B cell (primary cell): Measurements from ENCODE around the gene SCUBE1. TPM values are rescaled to one million over a fixed set of nuclear protein-coding genes. Genes with fewer than 3 reads are reported as not detected.

Experiments
- ATAC-seq: fragments of 200-7000 bp; cut with Tn5 transposase; one replicate; pipeline ENCODE4 v1.10.0; 2021; ENCODE audit warnings: low read depth, mild to moderate bottlenecking, moderate number of reproducible peaks, moderate library complexity
- CTCF ChIA-PET: fragments of 350-600 bp; sonication (Branson Sonifier 250); formaldehyde crosslinking; loops from one replicate; lab custom pipeline; 2021; ENCODE audit warnings: antibody characterized with exemption, inconsistent platforms; lab: Charles Lee
- POLR2A ChIA-PET: fragments of 350-600 bp; sonication (Branson Sonifier 250); formaldehyde crosslinking; loops from one replicate; lab custom pipeline; 2021; ENCODE audit warnings: antibody characterized with exemption; lab: Charles Lee
- DNase-seq: peaks from one replicate; pipeline ENCODE4 v3.0.0; 2013
- H2AFZ ChIP-seq: 2 replicates; pipeline ENCODE4 v1.6.1; 2012; ENCODE audit warnings: mild to moderate bottlenecking, low read depth, low read length; ENCODE audit not compliant: insufficient read depth, poor library complexity, severe bottlenecking
- H3K27ac ChIP-seq, 2 donors: 1 replicate in 1 of 2; 2 replicates in 1 of 2; pipeline ENCODE4 v1.5.1; 2012 to 2013; ENCODE audit warnings: low read length in 2 of 2, mild to moderate bottlenecking in 2 of 2, moderate library complexity in 1 of 2
- H3K27me3 ChIP-seq, 4 experiments: fragments of 200-600 bp in 1 of 4; sonication (generic) in 1 of 4; replicated peaks in 1 of 4; 1 replicate in 2 of 4; 2 replicates in 2 of 4; pipeline versions ENCODE4 v1.6.1 to v1.7.0; 2013 to 2016; ENCODE audit warnings: low read length in 3 of 4, mild to moderate bottlenecking in 2 of 4, mixed read lengths in 1 of 4, moderate library complexity in 1 of 4; ENCODE audit not compliant: insufficient read depth in 4 of 4, control insufficient read depth in 3 of 4; ENCODE audit errors: control extremely low read depth in 1 of 4
- H3K36me3 ChIP-seq, 2 experiments: replicated peaks in 1 of 2; 1 replicate in 1 of 2; 2 replicates in 1 of 2; pipeline versions ENCODE4 v1.6.1 to v1.7.1; 2013; ENCODE audit warnings: low read length in 1 of 2; ENCODE audit not compliant: insufficient read depth in 2 of 2, control insufficient read depth in 1 of 2; ENCODE audit errors: control extremely low read depth in 1 of 2, extremely low read depth in 1 of 2
- H3K4me1 ChIP-seq, 2 donors: fragments of 200-600 bp in 1 of 2; sonication (generic) in 1 of 2; 1 replicate in 1 of 2; 2 replicates in 1 of 2; pipeline versions ENCODE4 v1.5.1 to v1.6.1; 2013 to 2017; ENCODE audit warnings: low read length in 2 of 2; ENCODE audit not compliant: control insufficient read depth in 2 of 2, insufficient read depth in 2 of 2
- H3K4me2 ChIP-seq: replicated peaks from 2 replicates; pipeline ENCODE3; 2012; ENCODE audit warnings: mild to moderate bottlenecking, low read depth, low read length; ENCODE audit not compliant: poor library complexity, severe bottlenecking
- H3K4me3 ChIP-seq, 5 experiments: fragments of 200-600 bp in 1 of 5; sonication (generic) in 1 of 5; 1 replicate in 3 of 5; 2 replicates in 2 of 5; pipeline versions ENCODE4 v1.5.1 to v1.7.0; 2011 to 2016; ENCODE audit warnings: low read length in 4 of 5, mild to moderate bottlenecking in 4 of 5, low read depth in 2 of 5, control low read depth in 1 of 5, moderate library complexity in 1 of 5; ENCODE audit not compliant: insufficient read depth in 1 of 5; ENCODE audit errors: control extremely low read depth in 1 of 5, extremely low read depth in 1 of 5
- H3K79me2 ChIP-seq: fragments of 200-600 bp; sonication (generic); one replicate; pipeline ENCODE4 v1.6.0; 2016; ENCODE audit warnings: low read length; ENCODE audit not compliant: control insufficient read depth, insufficient read depth
- H3K9ac ChIP-seq: fragments of 200-600 bp; sonication (generic); 2 replicates; pipeline ENCODE4 v1.6.1; 2017; ENCODE audit warnings: mild to moderate bottlenecking, low read length, moderate library complexity
- H3K9me3 ChIP-seq, 3 donors: one replicate each; pipeline versions ENCODE4 v1.6.1 to v1.7.1; 2013; ENCODE audit warnings: low read length in 2 of 3; ENCODE audit not compliant: control insufficient read depth in 2 of 3, insufficient read depth in 1 of 3; ENCODE audit errors: control extremely low read depth in 1 of 3
- H4K20me1 ChIP-seq: 2 replicates; pipeline ENCODE4 v1.6.0; 2012; ENCODE audit warnings: mild to moderate bottlenecking, low read length; ENCODE audit not compliant: insufficient read depth, control insufficient read depth, poor library complexity, severe bottlenecking
- H3K27ac Mint-ChIP-seq: one replicate; pipeline ENCODE4 v1.8.0; 2021; ENCODE audit warnings: mixed read lengths
- H3K27me3 Mint-ChIP-seq: one replicate; pipeline ENCODE4 v1.8.0; 2021; ENCODE audit warnings: mixed read lengths
- H3K4me1 Mint-ChIP-seq: one replicate; pipeline ENCODE4 v1.8.0; 2021; ENCODE audit warnings: mixed read lengths
- H3K4me3 Mint-ChIP-seq: one replicate; pipeline ENCODE4 v1.8.0; 2021; ENCODE audit warnings: mixed read lengths
- H3K9me3 Mint-ChIP-seq: one replicate; pipeline ENCODE4 v1.8.0; 2022; ENCODE audit warnings: mixed read lengths; ENCODE audit not compliant: insufficient read depth
- EZH2 ChIP-seq: IDR thresholded peaks from 2 replicates; pipeline ENCODE4 v1.6.1; 2012; ENCODE audit warnings: borderline replicate concordance, low read depth, mild to moderate bottlenecking, moderate library complexity, low read length; ENCODE audit not compliant: insufficient read depth, poor library complexity, severe bottlenecking
- WGBS: methylation state at CpG from one replicate; pipeline ENCODE4 v1.1.5; 2013; ENCODE audit warnings: missing lambda C conversion rate; ENCODE audit not compliant: insufficient coverage; 5-methylcytosine and 5-hydroxymethylcytosine counted together
- intact Hi-C: fragments of 100-400 bp; cut with micrococcal nuclease; formaldehyde crosslinking; loops from one replicate; pipeline ENCODE4 v1.10.0; 2022
- polyA plus RNA-seq: library from polyadenylated mRNA; depleted of rRNA; stranded (reverse); fragments of >200 nt; gene quantifications from 2 replicates; pipeline ENCODE4 v1.2.3, GENCODE V29; 2012
- total RNA-seq, 2 donors: library from RNA; stranded (reverse); fragments of 120-200 nt in 1 of 2; gene quantifications; 1 replicate in 1 of 2; 2 replicates in 1 of 2; pipeline versions ENCODE4 v1.2.3 to v1.2.4, GENCODE V29; 2013 to 2022
- TF ChIP-seq, protein P1 (sequence below): fragments of 200-600 bp; IDR thresholded peaks from one replicate; pipeline ENCODE4 v1.8.0; 2022; ENCODE audit warnings: antibody characterized with exemption, mild to moderate bottlenecking

Gene SCUBE1
- total and polyA plus RNA-seq, 2 donors (not counting 1 experiment from before 2014, with no cell fraction given): not detected

DNA sequence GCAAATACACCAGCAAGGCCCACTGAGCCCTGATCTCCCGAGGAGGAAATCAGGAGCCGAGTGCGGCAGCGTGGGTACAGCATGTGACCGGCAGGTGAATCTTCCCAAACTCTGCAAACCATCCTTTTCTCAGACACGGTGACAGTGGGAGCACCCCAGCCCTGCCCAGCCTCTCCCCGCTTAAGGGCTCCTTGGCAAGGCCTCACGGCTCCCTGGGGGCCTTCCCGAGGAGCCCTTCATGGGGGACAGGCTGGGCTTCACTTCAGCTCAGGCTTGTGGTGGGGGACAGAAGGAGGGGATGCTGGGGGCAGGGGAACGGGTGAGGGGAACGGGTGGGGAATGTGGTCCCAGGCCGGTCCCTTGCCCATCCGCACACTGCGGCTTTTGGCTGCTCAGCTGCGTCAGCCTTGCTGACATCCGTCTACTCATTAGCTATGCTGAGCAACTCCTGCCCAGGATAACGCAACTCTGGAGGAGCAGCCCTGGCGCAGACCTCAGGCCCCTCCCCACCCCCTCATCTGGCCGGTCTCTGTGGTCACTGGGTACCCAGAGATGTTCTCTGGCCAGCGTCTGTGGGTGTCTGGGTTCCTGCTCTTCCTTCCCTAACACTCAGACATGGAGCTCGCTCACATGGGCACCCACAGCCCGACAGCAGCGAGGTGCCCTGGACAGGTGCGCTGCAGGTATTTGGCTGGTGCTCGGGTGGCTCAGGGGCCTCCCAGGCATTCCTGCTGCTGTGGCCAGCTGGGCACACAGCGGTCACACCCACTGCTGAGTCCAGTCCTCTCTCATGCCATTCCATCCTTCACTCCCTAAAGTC, 134.3 kb downstream of the SCUBE1 start:
- POLR2A ChIA-PET: no interaction called here
- peaks cover 0 to 5% of the 10 kb centered on the region in 2 donors for H3K4me1 ChIP-seq
- peaks cover 3% of the 10 kb centered on the region for H3K4me1 Mint-ChIP-seq
- H3K27me3 ChIP-seq: peaks cover 0 to 11% (median 0%) of the 10 kb centered on the region in 4 experiments
- H3K9ac ChIP-seq: no peak overlapping the region
- H3K4me2 ChIP-seq: no peak overlapping the region
- 91% methylated on average over 25 of the region's 26 CpGs for WGBS
- CTCF ChIA-PET: no interaction called here
- no peaks in the 10 kb centered on the region for H3K36me3 ChIP-seq
- H3K27ac Mint-ChIP-seq: no peak overlapping the region
- H4K20me1 ChIP-seq: no peaks in the 10 kb centered on the region
- TF ChIP-seq, protein P1, sequence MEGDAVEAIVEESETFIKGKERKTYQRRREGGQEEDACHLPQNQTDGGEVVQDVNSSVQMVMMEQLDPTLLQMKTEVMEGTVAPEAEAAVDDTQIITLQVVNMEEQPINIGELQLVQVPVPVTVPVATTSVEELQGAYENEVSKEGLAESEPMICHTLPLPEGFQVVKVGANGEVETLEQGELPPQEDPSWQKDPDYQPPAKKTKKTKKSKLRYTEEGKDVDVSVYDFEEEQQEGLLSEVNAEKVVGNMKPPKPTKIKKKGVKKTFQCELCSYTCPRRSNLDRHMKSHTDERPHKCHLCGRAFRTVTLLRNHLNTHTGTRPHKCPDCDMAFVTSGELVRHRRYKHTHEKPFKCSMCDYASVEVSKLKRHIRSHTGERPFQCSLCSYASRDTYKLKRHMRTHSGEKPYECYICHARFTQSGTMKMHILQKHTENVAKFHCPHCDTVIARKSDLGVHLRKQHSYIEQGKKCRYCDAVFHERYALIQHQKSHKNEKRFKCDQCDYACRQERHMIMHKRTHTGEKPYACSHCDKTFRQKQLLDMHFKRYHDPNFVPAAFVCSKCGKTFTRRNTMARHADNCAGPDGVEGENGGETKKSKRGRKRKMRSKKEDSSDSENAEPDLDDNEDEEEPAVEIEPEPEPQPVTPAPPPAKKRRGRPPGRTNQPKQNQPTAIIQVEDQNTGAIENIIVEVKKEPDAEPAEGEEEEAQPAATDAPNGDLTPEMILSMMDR: no peak
- TF ChIP-seq EZH2: no peak
- no peaks in the 10 kb centered on the region for H3K79me2 ChIP-seq
- DNase-seq (no peak), ATAC-seq (no peak)
- no peak overlapping the region for H3K4me3 Mint-ChIP-seq
- no peak overlapping the region for H3K4me3 ChIP-seq
- peaks cover 4% of the 10 kb centered on the region for H3K27me3 Mint-ChIP-seq
- no peaks in the 10 kb centered on the region for H3K9me3 Mint-ChIP-seq
- H2AFZ ChIP-seq: no peak overlapping the region
- H3K9me3 ChIP-seq: no peaks in the 10 kb centered on the region
- intact Hi-C loops: no loop called here
- H3K27ac ChIP-seq: no peak overlapping the region
